Measurements from ENCODE around the gene NHSL2.
A peak's percentile ranks its signal among the peaks of the same experiment; 100 is the strongest.

Gene NHSL2

GRCh38 chrX:71949363-71949762 lies 38.7 kb downstream of the NHSL2 start:
- H2AFZ ChIP-seq (ENCODE audit: low read length), result no peak overlapping the region

GRCh38 chrX:71949844-71950445 lies 39.3 kb downstream of the NHSL2 start:
- no peak for DNase-seq (ENCODE audit: low spot score)
- H2AK5ac ChIP-seq (ENCODE audit: low read depth, low read length), result no peak overlapping the region
- H4K91ac ChIP-seq (ENCODE audit: low read depth, low read length, poor library complexity), result no peak overlapping the region
- H3K9me3 ChIP-seq (replicated peaks in 1 of 2; ENCODE audit: control insufficient read depth in 2 of 2, insufficient read depth in 1 of 2, low read depth in 1 of 2, low read length in 2 of 2), result no peaks in the 10 kb centered on the region
- no peak overlapping the region for H3K4me2 ChIP-seq (ENCODE audit: insufficient read depth, low read length, poor library complexity, severe bottlenecking)
- H2BK15ac ChIP-seq (ENCODE audit: low read length), result no peak overlapping the region
- H2BK120ac ChIP-seq (ENCODE audit: low read depth, low read length), result no peak overlapping the region
- peaks cover 2% of the 10 kb centered on the region for H3K79me1 ChIP-seq (ENCODE audit: low read depth, low read length)
- H3K4me3 ChIP-seq (ENCODE audit: low read length in 2 of 2), result no peak overlapping the region
- no peak overlapping the region for H3K4ac ChIP-seq (ENCODE audit: low read length)
- peaks cover 0 to 24% of the 10 kb centered on the region in 2 donors for H3K36me3 ChIP-seq (replicated peaks in 1 of 2; ENCODE audit: control insufficient read depth in 2 of 2, insufficient read depth in 2 of 2, low read length in 2 of 2)
- no peak overlapping the region for H2BK5ac ChIP-seq (ENCODE audit: low read length)
- H3K18ac ChIP-seq (ENCODE audit: low read length), result no peak overlapping the region
- H3K14ac ChIP-seq (ENCODE audit: low read length), result no peak overlapping the region
- H4K8ac ChIP-seq (ENCODE audit: low read depth, low read length), result no peak overlapping the region
- H2BK12ac ChIP-seq (ENCODE audit: low read length), result no peak overlapping the region
- no peaks in the 10 kb centered on the region for H3K27me3 ChIP-seq (ENCODE audit: control insufficient read depth in 3 of 3, insufficient read depth in 3 of 3, low read depth in 1 of 3, low read length in 3 of 3)
- WGBS, 2 donors (ENCODE audit: extremely low coverage in 2 of 2, insufficient read length in 2 of 2, insufficient replicate concordance in 1 of 2), result no CpG with 5 or more reads among the region's 10 CpGs
- H3K4me1 ChIP-seq (ENCODE audit: control insufficient read depth in 2 of 2, insufficient read depth in 1 of 2, low read depth in 1 of 2, low read length in 2 of 2), result peaks cover 14 to 26% of the 10 kb centered on the region in 2 donors
- H3K27ac ChIP-seq (replicated peaks; ENCODE audit: low read length), result no peak overlapping the region
- H2AFZ ChIP-seq (ENCODE audit: low read length), result no peak overlapping the region
- H3K23ac ChIP-seq (ENCODE audit: low read depth, low read length, poor library complexity), result no peak overlapping the region
- H3K9ac ChIP-seq (ENCODE audit: low read depth, low read length, poor library complexity), result no peak overlapping the region

More at GRCh38 chrX:71949363-71949762, 38.7 kb downstream of the NHSL2 start:
- Histone ChIP-seq H3K18ac (ENCODE audit: low read length) (peak overlapping the region; percentile 19), H3K4me3 (ENCODE audit: low read length in 2 of 2) (no peak overlapping the region), H3K14ac (ENCODE audit: low read length) (no peak overlapping the region), H2BK15ac (ENCODE audit: low read length) (no peak overlapping the region), H3K79me1 (ENCODE audit: low read depth, low read length) (peaks cover 2% of the 10 kb centered on the region), H3K4me2 (ENCODE audit: insufficient read depth, low read length, poor library complexity, severe bottlenecking) (no peak overlapping the region), H3K27ac (replicated peaks; ENCODE audit: low read length) (no peak overlapping the region), H2BK120ac (ENCODE audit: low read depth, low read length) (no peak overlapping the region), H2BK5ac (ENCODE audit: low read length) (no peak overlapping the region), H4K91ac (ENCODE audit: low read depth, low read length, poor library complexity) (no peak overlapping the region), H3K9ac (ENCODE audit: low read depth, low read length, poor library complexity) (no peak overlapping the region), H4K8ac (ENCODE audit: low read depth, low read length) (no peak overlapping the region), H3K4ac (ENCODE audit: low read length) (no peak overlapping the region), H2AK5ac (ENCODE audit: low read depth, low read length) (no peak overlapping the region), H3K4me1 (ENCODE audit: control insufficient read depth in 2 of 2, insufficient read depth in 1 of 2, low read depth in 1 of 2, low read length in 2 of 2) (peaks cover 8 to 20% of the 10 kb centered on the region in 2 donors), H3K27me3 (ENCODE audit: control insufficient read depth in 3 of 3, insufficient read depth in 3 of 3, low read depth in 1 of 3, low read length in 3 of 3) (no peaks in the 10 kb centered on the region), H3K36me3 (replicated peaks in 1 of 2; ENCODE audit: control insufficient read depth in 2 of 2, insufficient read depth in 2 of 2, low read length in 2 of 2) (peaks cover 0 to 24% of the 10 kb centered on the region in 2 donors), H2BK12ac (ENCODE audit: low read length) (no peak overlapping the region), H3K9me3 (replicated peaks in 1 of 2; ENCODE audit: control insufficient read depth in 2 of 2, insufficient read depth in 1 of 2, low read depth in 1 of 2, low read length in 2 of 2) (no peaks in the 10 kb centered on the region), H3K23ac (ENCODE audit: low read depth, low read length, poor library complexity) (no peak overlapping the region)
- DNase-seq (ENCODE audit: low spot score), result no peak
- no CpG with 5 or more reads among the region's 8 CpGs for WGBS, 2 donors (ENCODE audit: extremely low coverage in 2 of 2, insufficient read length in 2 of 2, insufficient replicate concordance in 1 of 2)

GRCh38 chrX:71953391-71953790 lies 42.7 kb downstream of the NHSL2 start:
- H2AK5ac ChIP-seq (ENCODE audit: low read depth, low read length), result no peak overlapping the region
- H3K4me3 ChIP-seq (ENCODE audit: low read length in 2 of 2), result no peak overlapping the region
- no peaks in the 10 kb centered on the region for H3K9me3 ChIP-seq (replicated peaks in 1 of 2; ENCODE audit: control insufficient read depth in 2 of 2, insufficient read depth in 1 of 2, low read depth in 1 of 2, low read length in 2 of 2)
- H3K36me3 ChIP-seq (replicated peaks in 1 of 2; ENCODE audit: control insufficient read depth in 2 of 2, insufficient read depth in 2 of 2, low read length in 2 of 2), result peaks cover 0 to 20% of the 10 kb centered on the region in 2 donors
- no peak overlapping the region for H3K9ac ChIP-seq (ENCODE audit: low read depth, low read length, poor library complexity)
- H2BK5ac ChIP-seq (ENCODE audit: low read length), result no peak overlapping the region
- no peak overlapping the region for H3K27ac ChIP-seq (replicated peaks; ENCODE audit: low read length)
- H3K18ac ChIP-seq (ENCODE audit: low read length), result no peak overlapping the region
- DNase-seq (ENCODE audit: low spot score), result no peak
- H3K4ac ChIP-seq (ENCODE audit: low read length), result no peak overlapping the region
- H4K91ac ChIP-seq (ENCODE audit: low read depth, low read length, poor library complexity), result no peak overlapping the region
- H3K79me1 ChIP-seq (ENCODE audit: low read depth, low read length), result peaks cover 2% of the 10 kb centered on the region
- no peak overlapping the region for H3K4me2 ChIP-seq (ENCODE audit: insufficient read depth, low read length, poor library complexity, severe bottlenecking)
- H3K23ac ChIP-seq (ENCODE audit: low read depth, low read length, poor library complexity), result no peak overlapping the region
- no peak overlapping the region for H2BK120ac ChIP-seq (ENCODE audit: low read depth, low read length)
- H2BK15ac ChIP-seq (ENCODE audit: low read length), result no peak overlapping the region
- H3K14ac ChIP-seq (ENCODE audit: low read length), result no peak overlapping the region
- peaks cover 32 to 50% of the 10 kb centered on the region in 2 donors for H3K4me1 ChIP-seq (ENCODE audit: control insufficient read depth in 2 of 2, insufficient read depth in 1 of 2, low read depth in 1 of 2, low read length in 2 of 2)
- H3K27me3 ChIP-seq (ENCODE audit: control insufficient read depth in 3 of 3, insufficient read depth in 3 of 3, low read depth in 1 of 3, low read length in 3 of 3), result no peaks in the 10 kb centered on the region
- no peak overlapping the region for H2BK12ac ChIP-seq (ENCODE audit: low read length)
- H2AFZ ChIP-seq (ENCODE audit: low read length), result no peak overlapping the region
- H4K8ac ChIP-seq (ENCODE audit: low read depth, low read length), result no peak overlapping the region

GRCh38 chrX:71953946-71954345 lies 43.3 kb downstream of the NHSL2 start:
- H2BK12ac ChIP-seq (ENCODE audit: low read length), result no peak overlapping the region
- peak overlapping the region; percentile 83 for H3K27ac ChIP-seq (replicated peaks; ENCODE audit: low read length)
- H3K4me2 ChIP-seq (ENCODE audit: insufficient read depth, low read length, poor library complexity, severe bottlenecking), result no peak overlapping the region
- H3K27me3 ChIP-seq (ENCODE audit: control insufficient read depth in 3 of 3, insufficient read depth in 3 of 3, low read depth in 1 of 3, low read length in 3 of 3), result no peaks in the 10 kb centered on the region
- DNase-seq (ENCODE audit: low spot score), result no peak
- H3K23ac ChIP-seq (ENCODE audit: low read depth, low read length, poor library complexity), result no peak overlapping the region
- no peak overlapping the region for H3K4me3 ChIP-seq (ENCODE audit: low read length in 2 of 2)
- H2AFZ ChIP-seq (ENCODE audit: low read length), result no peak overlapping the region
- no peak overlapping the region for H3K18ac ChIP-seq (ENCODE audit: low read length)
- no peak overlapping the region for H2AK5ac ChIP-seq (ENCODE audit: low read depth, low read length)
- no peak overlapping the region for H3K4ac ChIP-seq (ENCODE audit: low read length)
- H3K14ac ChIP-seq (ENCODE audit: low read length), result no peak overlapping the region
- H3K36me3 ChIP-seq (replicated peaks in 1 of 2; ENCODE audit: control insufficient read depth in 2 of 2, insufficient read depth in 2 of 2, low read length in 2 of 2), result peaks cover 0 to 20% of the 10 kb centered on the region in 2 donors
- H2BK5ac ChIP-seq (ENCODE audit: low read length), result no peak overlapping the region
- no peak overlapping the region for H3K9ac ChIP-seq (ENCODE audit: low read depth, low read length, poor library complexity)
- H2BK120ac ChIP-seq (ENCODE audit: low read depth, low read length), result no peak overlapping the region
- H4K8ac ChIP-seq (ENCODE audit: low read depth, low read length), result no peak overlapping the region
- H3K79me1 ChIP-seq (ENCODE audit: low read depth, low read length), result peaks cover 2% of the 10 kb centered on the region
- H2BK15ac ChIP-seq (ENCODE audit: low read length), result no peak overlapping the region
- H3K9me3 ChIP-seq (replicated peaks in 1 of 2; ENCODE audit: control insufficient read depth in 2 of 2, insufficient read depth in 1 of 2, low read depth in 1 of 2, low read length in 2 of 2), result no peaks in the 10 kb centered on the region
- no peak overlapping the region for H4K91ac ChIP-seq (ENCODE audit: low read depth, low read length, poor library complexity)
- H3K4me1 ChIP-seq (ENCODE audit: control insufficient read depth in 2 of 2, insufficient read depth in 1 of 2, low read depth in 1 of 2, low read length in 2 of 2), result peaks cover 33 to 52% of the 10 kb centered on the region in 2 donors
- WGBS, 2 donors (ENCODE audit: extremely low coverage in 2 of 2, insufficient read length in 2 of 2, insufficient replicate concordance in 1 of 2), result no CpG with 5 or more reads among the region's 2 CpGs
